GM21723 (cell line): ENCODE measurements around the gene AASDH.
A peak's percentile ranks its signal among the peaks of the same experiment; 100 is the strongest.

Experiments
- ATAC-seq: cut with Tn5 transposase; IDR thresholded peaks from one replicate; pipeline ENCODE4 v1.9.1; 2021; ENCODE audit warnings: mild to moderate bottlenecking, moderate library complexity; ENCODE audit not compliant: unreplicated experiment

Gene AASDH

GRCh38 chr4:56387023-56388001, at the start of gene AASDH:
AASDH (minus strand) TSS chr4:56387491; CDS start chr4:56384299, 3,192 bp downstream.
- peak; percentile 97 for ATAC-seq

- ATAC-seq: peak; percentile 78
Observed at GRCh38 chr4:56435140-56435926, 48.0 kb upstream of the AASDH start, which contains the start of gene PPAT. PPAT (minus strand) TSS chr4:56435615; CDS start chr4:56435477, 138 bp downstream.

- peak; percentile 15 for ATAC-seq
Observed at GRCh38 chr4:56434599-56435139, 47.4 kb upstream of the AASDH start.

- ATAC-seq: no peak
Observed at GRCh38 chr4:56433280-56433679, 46.0 kb upstream of the AASDH start.

- ATAC-seq: no peak
Observed at GRCh38 chr4:56430203-56430602, 42.9 kb upstream of the AASDH start.

- ATAC-seq: no peak
Observed at GRCh38 chr4:56427179-56427578, 39.9 kb upstream of the AASDH start.

GRCh38 chr4:56426273-56426672, 39.0 kb upstream of the AASDH start:
- ATAC-seq: peak; percentile 55

- no peak for ATAC-seq
Observed at GRCh38 chr4:56425518-56425917, 38.2 kb upstream of the AASDH start.

- ATAC-seq: no peak
Observed at GRCh38 chr4:56424697-56425514, 37.6 kb upstream of the AASDH start.

GRCh38 chr4:56424176-56424575, 36.9 kb upstream of the AASDH start:
- no peak for ATAC-seq

- ATAC-seq: no peak
Observed at GRCh38 chr4:56417396-56417795, 30.1 kb upstream of the AASDH start.

- ATAC-seq: no peak
Observed at GRCh38 chr4:56416349-56416748, 29.1 kb upstream of the AASDH start.

- no peak for ATAC-seq
Observed at GRCh38 chr4:56414135-56414670, 26.9 kb upstream of the AASDH start.

GRCh38 chr4:56410247-56411062, 23.2 kb upstream of the AASDH start:
- ATAC-seq: no peak

GRCh38 chr4:56409511-56410090, 22.3 kb upstream of the AASDH start:
- no peak for ATAC-seq

- no peak for ATAC-seq
Observed at GRCh38 chr4:56408978-56409377, 21.7 kb upstream of the AASDH start.

- ATAC-seq: no peak
Observed at GRCh38 chr4:56406151-56406550, 18.9 kb upstream of the AASDH start.

- ATAC-seq: no peak
Observed at GRCh38 chr4:56405016-56405415, 17.7 kb upstream of the AASDH start.

GRCh38 chr4:56400560-56400959, 13.3 kb upstream of the AASDH start:
- no peak for ATAC-seq
